ENCODE data around the gene NOCT.
"Not testable (repeated sequence)": the region's sequence is repeated elsewhere in the genome, so short reads cannot be mapped to it uniquely, and the experiment has no call there.

The NOCT gene

GRCh38 chr4:139044291-139044690, 28.7 kb downstream of the NOCT start:
- no peak for DNase-seq (ENCODE audit: low read depth in 1 of 2, low spot score in 1 of 2)

GRCh38 chr4:139048026-139048425, 32.4 kb downstream of the NOCT start:
- DNase-seq (ENCODE audit: low read depth in 1 of 2, low spot score in 1 of 2) = no peak

- no peak for DNase-seq (ENCODE audit: low read depth in 1 of 2, low spot score in 1 of 2)
Measured at GRCh38 chr4:139050446-139050845, 34.9 kb downstream of the NOCT start.

GRCh38 chr4:139053909-139054308, 38.3 kb downstream of the NOCT start:
- DNase-seq (ENCODE audit: low read depth in 1 of 2, low spot score in 1 of 2) = no peak

- no peak for DNase-seq (ENCODE audit: low read depth in 1 of 2, low spot score in 1 of 2)
Measured at GRCh38 chr4:139054791-139055505, 39.4 kb downstream of the NOCT start.

GRCh38 chr4:139059026-139059425, 43.4 kb downstream of the NOCT start:
- DNase-seq (ENCODE audit: low read depth in 1 of 2, low spot score in 1 of 2) = not testable (repeated sequence)

- no peak for DNase-seq (ENCODE audit: low read depth in 1 of 2, low spot score in 1 of 2)
Measured at GRCh38 chr4:139060591-139060990, 45.0 kb downstream of the NOCT start.

- no peak for DNase-seq (ENCODE audit: low read depth in 1 of 2, low spot score in 1 of 2)
Measured at GRCh38 chr4:139076016-139076744, 60.6 kb downstream of the NOCT start.

- no peak for DNase-seq (ENCODE audit: low read depth in 1 of 2, low spot score in 1 of 2)
Measured at GRCh38 chr4:139077567-139078355, 62.2 kb downstream of the NOCT start.

- DNase-seq (ENCODE audit: low read depth in 1 of 2, low spot score in 1 of 2) = no peak
Measured at GRCh38 chr4:139078926-139079325, 63.3 kb downstream of the NOCT start.

- peak; percentile 71 to 73 for DNase-seq (ENCODE audit: low read depth in 1 of 2, low spot score in 1 of 2)
Measured at GRCh38 chr4:139082750-139083606, 67.4 kb downstream of the NOCT start.

GRCh38 chr4:139083607-139083955, 68.0 kb downstream of the NOCT start:
- DNase-seq (ENCODE audit: low read depth in 1 of 2, low spot score in 1 of 2) = peak; percentile 35 to 40

- DNase-seq (ENCODE audit: low read depth in 1 of 2, low spot score in 1 of 2) = peak; percentile 60 to 78
Measured at GRCh38 chr4:139083956-139084803, 68.6 kb downstream of the NOCT start.

- DNase-seq (ENCODE audit: low read depth in 1 of 2, low spot score in 1 of 2) = no peak
Measured at GRCh38 chr4:139084804-139085093, 69.2 kb downstream of the NOCT start.

GRCh38 chr4:139085141-139085540, 69.6 kb downstream of the NOCT start:
- DNase-seq (ENCODE audit: low read depth in 1 of 2, low spot score in 1 of 2) = no peak

GRCh38 chr4:139092271-139092670, 76.7 kb downstream of the NOCT start:
- DNase-seq (ENCODE audit: low read depth in 1 of 2, low spot score in 1 of 2) = no peak

Measured in stimulated activated CD4-positive, alpha-beta T cell treated with anti-CD3 and anti-CD28 coated beads, Interleukin-15, amount 100 ng/mL, for 1 hour (primary cell).